ENCODE measurements around the gene MARK3. TPM values are rescaled to one million over a fixed set of nuclear protein-coding genes. Genes with fewer than 3 reads are reported as not detected.

Gene MARK3
- total and polyA plus RNA-seq, 2 of the 4 experiments (the other 2 are of a cell fraction) = 78.5 to 80.5 TPM

DNA sequence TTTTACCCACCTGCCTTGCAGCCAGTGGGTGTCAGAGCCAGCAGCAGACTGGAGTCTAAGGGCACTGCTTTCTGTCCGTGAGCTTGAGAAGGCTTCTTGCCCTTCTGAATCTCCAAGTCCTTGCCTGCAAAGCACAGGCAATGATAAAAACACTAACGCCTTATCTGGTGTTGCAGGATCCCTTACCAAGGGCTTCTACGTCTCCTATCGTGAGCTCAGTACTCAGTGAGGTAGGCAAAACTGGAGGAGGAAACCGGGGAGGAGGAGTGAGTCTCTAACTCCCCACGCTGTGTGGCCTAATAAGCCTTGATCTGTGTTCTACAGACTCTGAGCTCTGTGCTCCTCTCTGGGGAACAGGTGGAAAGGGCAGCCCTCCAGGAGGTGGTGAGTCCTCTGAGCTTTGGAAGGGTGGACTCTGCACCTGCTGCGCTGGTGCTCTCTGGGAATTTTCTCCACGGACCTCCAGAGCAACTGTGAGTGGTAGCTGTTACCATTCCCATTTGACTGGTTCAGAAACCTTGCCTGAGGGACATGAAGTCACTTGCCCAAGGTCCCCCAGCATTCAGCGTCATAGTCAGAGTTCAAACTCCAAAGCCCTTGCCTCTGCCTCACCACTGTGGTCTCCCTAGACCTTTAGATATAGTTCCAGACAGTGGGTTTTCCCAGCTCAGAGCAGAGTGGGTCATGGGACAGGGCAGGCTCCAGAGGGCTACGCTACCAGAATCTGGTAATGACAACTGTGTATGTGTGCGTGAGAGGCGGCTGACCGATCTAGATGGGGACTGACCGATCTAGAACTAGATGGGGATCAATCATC, 7.0 kb upstream of the MARK3 start:
- H4K20me1 ChIP-seq (ENCODE audit: insufficient read depth, low read length) = no peaks in the 10 kb centered on the region
- peak overlapping the region; percentile 34; the same call in 1 of the 2 replicates for H2BK20ac ChIP-seq (ENCODE audit: low read depth, low read length)
- peak overlapping the region; percentile 32; the same call in 1 of the 2 replicates for H2BK120ac ChIP-seq (ENCODE audit: low read depth, low read length)
- H4K91ac ChIP-seq (ENCODE audit: insufficient read depth, low read depth, low read length) = no peak overlapping the region
- DNase-seq = no peak
- no peak for ATAC-seq (ENCODE audit: low read depth)
- H3K23ac ChIP-seq (ENCODE audit: low read depth, low read length) = no peak overlapping the region; the same call in 1 of the 2 replicates
- no peak overlapping the region for H3K4me3 ChIP-seq (ENCODE audit: insufficient read depth, low read depth, low read length)
- H3K4ac ChIP-seq (ENCODE audit: low read depth, low read length) = no peak overlapping the region
- CTCF ChIA-PET = no interaction called here
- H2BK5ac ChIP-seq (ENCODE audit: low read depth, low read length, poor library complexity, severe bottlenecking) = no peak overlapping the region
- H2AFZ ChIP-seq (replicated peaks; ENCODE audit: low read length, poor library complexity) = peak overlapping the region; percentile 58
- H3K79me1 ChIP-seq (ENCODE audit: low read depth in 1 of 2, low read length in 2 of 2) = peaks cover 0 to 6% of the 10 kb centered on the region in 2 experiments; a peak in 1 of 4 replicates
- H2AK5ac ChIP-seq (ENCODE audit: low read depth, low read length) = 0 out of 2 replicates have a peak overlapping the region, but pooled peaks have one; percentile 39
- no peak overlapping the region for H3K9ac ChIP-seq (ENCODE audit: low read depth, low read length)
- H3K18ac ChIP-seq (ENCODE audit: low read depth, low read length) = no peak overlapping the region
- dilution Hi-C loops (cut with HindIII; ENCODE audit: low sequenced_read_pairs, unreplicated experiment) (no loop called here), in situ Hi-C loops (cut with MboI; ENCODE audit: low sequenced_read_pairs) (no loop called here), intact Hi-C loops (cut with micrococcal nuclease) (no loop called here)
- no peaks in the 10 kb centered on the region for H3K9me3 ChIP-seq (ENCODE audit: control insufficient read depth, insufficient read depth, low read length)
- POLR2A ChIA-PET (ENCODE audit: unreplicated experiment) = no interaction called here
- no peak overlapping the region for H2AK9ac ChIP-seq (replicated peaks; ENCODE audit: low read depth, low read length, poor library complexity)
- H3K4me2 ChIP-seq (ENCODE audit: low read depth, low read length) = no peak overlapping the region
- peaks cover 5% of the 10 kb centered on the region for H3K9me1 ChIP-seq (ENCODE audit: insufficient read depth, low read length)
- H4K5ac ChIP-seq (ENCODE audit: low read depth, low read length) = no peak overlapping the region
- H3K36me3 ChIP-seq (ENCODE audit: control insufficient read depth, insufficient read depth, low read length) = no peaks in the 10 kb centered on the region
- H3K27me3 ChIP-seq (ENCODE audit: control insufficient read depth, insufficient read depth, low read length) = peaks cover 4% of the 10 kb centered on the region; the same call in 1 of the 2 replicates
- H2BK15ac ChIP-seq (ENCODE audit: low read depth, low read length) = peak overlapping the region; percentile 36; the same call in 1 of the 3 replicates
- WGBS, 2 experiments (ENCODE audit: extremely low coverage in 2 of 2, insufficient read length in 1 of 2) = 81% methylated on average over 7 of the region's 14 CpGs; no CpG with 5 or more reads in 1 of the 2 experiments
- H3K56ac ChIP-seq (ENCODE audit: extremely low read depth, insufficient read depth, low read length) = no peak overlapping the region
- no TSS peak for BruUV-seq (replicated peaks)
- H3K4me1 ChIP-seq (ENCODE audit: control insufficient read depth, insufficient read depth, low read length) = peaks cover 5% of the 10 kb centered on the region
- H3K27ac ChIP-seq (ENCODE audit: insufficient read depth, low read length) = no peak overlapping the region
- H3K14ac ChIP-seq (replicated peaks; ENCODE audit: low read depth, low read length) = no peak overlapping the region
- no peak for TF ChIP-seq FOS (IDR thresholded peaks at IDR 0.05; ENCODE audit: low read depth, low read length)
- no peak for TF ChIP-seq MXI1 (IDR thresholded peaks at IDR 0.05; ENCODE audit: borderline replicate concordance, low read depth, low read length)
- no peak for TF ChIP-seq RAD21 (IDR thresholded peaks at IDR 0.05; ENCODE audit: low read length)
- TF ChIP-seq SMC3 (IDR thresholded peaks at IDR 0.05; ENCODE audit: low read depth, low read length) = no peak
- no peak for TF ChIP-seq CHD1 (IDR thresholded peaks at IDR 0.05; ENCODE audit: low read depth, low read length)
- TF ChIP-seq BHLHE40 (IDR thresholded peaks at IDR 0.05; ENCODE audit: low read depth, low read length) = no peak
- TF ChIP-seq MAZ (IDR thresholded peaks at IDR 0.05; ENCODE audit: borderline replicate concordance, low read depth, low read length) = no peak
- TF ChIP-seq, protein P1, sequence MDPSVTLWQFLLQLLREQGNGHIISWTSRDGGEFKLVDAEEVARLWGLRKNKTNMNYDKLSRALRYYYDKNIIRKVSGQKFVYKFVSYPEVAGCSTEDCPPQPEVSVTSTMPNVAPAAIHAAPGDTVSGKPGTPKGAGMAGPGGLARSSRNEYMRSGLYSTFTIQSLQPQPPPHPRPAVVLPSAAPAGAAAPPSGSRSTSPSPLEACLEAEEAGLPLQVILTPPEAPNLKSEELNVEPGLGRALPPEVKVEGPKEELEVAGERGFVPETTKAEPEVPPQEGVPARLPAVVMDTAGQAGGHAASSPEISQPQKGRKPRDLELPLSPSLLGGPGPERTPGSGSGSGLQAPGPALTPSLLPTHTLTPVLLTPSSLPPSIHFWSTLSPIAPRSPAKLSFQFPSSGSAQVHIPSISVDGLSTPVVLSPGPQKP (IDR thresholded peaks at IDR 0.05; ENCODE audit: borderline replicate concordance, low read depth, low read length) = no peak
- no peak for TF ChIP-seq CTCF (conservative IDR thresholded peaks at IDR 0.05; ENCODE audit: low read depth, low read length)
- TF ChIP-seq MAFK (IDR thresholded peaks at IDR 0.05; ENCODE audit: low read depth, low read length) = no peak
- no peak for TF ChIP-seq CEBPB (IDR thresholded peaks at IDR 0.05; ENCODE audit: low read depth, low read length)
- no peak for TF ChIP-seq RCOR1 (IDR thresholded peaks at IDR 0.05; ENCODE audit: insufficient replicate concordance, low read length)
- TF ChIP-seq, protein P2, sequence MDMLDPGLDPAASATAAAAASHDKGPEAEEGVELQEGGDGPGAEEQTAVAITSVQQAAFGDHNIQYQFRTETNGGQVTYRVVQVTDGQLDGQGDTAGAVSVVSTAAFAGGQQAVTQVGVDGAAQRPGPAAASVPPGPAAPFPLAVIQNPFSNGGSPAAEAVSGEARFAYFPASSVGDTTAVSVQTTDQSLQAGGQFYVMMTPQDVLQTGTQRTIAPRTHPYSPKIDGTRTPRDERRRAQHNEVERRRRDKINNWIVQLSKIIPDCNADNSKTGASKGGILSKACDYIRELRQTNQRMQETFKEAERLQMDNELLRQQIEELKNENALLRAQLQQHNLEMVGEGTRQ (IDR thresholded peaks at IDR 0.05; ENCODE audit: low read depth, low read length) = no peak
- no peak for TF ChIP-seq NFE2L2 (IDR thresholded peaks at IDR 0.05; ENCODE audit: low read depth, low read length)
- H4K8ac ChIP-seq (ENCODE audit: low read depth in 2 of 2, low read length in 2 of 2) = no peak overlapping the region

All from IMR-90 (cell line).